Bronchial epithelial cell (primary cell): ENCODE data around the gene C2CD4A. TPM values are rescaled to one million over a fixed set of nuclear protein-coding genes. Genes with fewer than 3 reads are reported as not detected.

Experiments used
- DNase-seq: peaks from one replicate; pipeline ENCODE4 v3.0.0-alpha.2; 2010; ENCODE audit warnings: low read depth
- FAIRE-seq: peaks from 2 replicates; lab custom pipeline; 2011; peaks lifted over from hg19 to GRCh38; lab: Jason Lieb, UNC
- H3K27me3 ChIP-seq: 2 replicates; pipeline ENCODE4 v1.5.1; 2011; ENCODE audit warnings: low read length; ENCODE audit not compliant: control insufficient read depth, insufficient read depth
- H3K36me3 ChIP-seq: 2 replicates; pipeline ENCODE4 v1.5.1; 2011; ENCODE audit warnings: low read length; ENCODE audit not compliant: control insufficient read depth, insufficient read depth
- H3K4me3 ChIP-seq: 2 replicates; pipeline ENCODE4 v1.5.1; 2011; ENCODE audit warnings: mild to moderate bottlenecking, low read depth, low read length, control low read depth
- total RNA-seq: library from RNA; depleted of rRNA; stranded (reverse); fragments of >200 nt; gene quantifications from 2 replicates; pipeline ENCODE4 v1.2.1, GENCODE V29; 2014
- TF ChIP-seq, protein P1 (sequence below): IDR thresholded peaks from 2 replicates; pipeline ENCODE4 v1.5.1; 2011; ENCODE audit warnings: mild to moderate bottlenecking, moderate library complexity, low read length, control low read depth, inconsistent platforms; ENCODE audit not compliant: insufficient read depth, severe bottlenecking

Gene C2CD4A
- total RNA-seq, 1 donor from 2014 or later, result 0.53 TPM

DNA sequence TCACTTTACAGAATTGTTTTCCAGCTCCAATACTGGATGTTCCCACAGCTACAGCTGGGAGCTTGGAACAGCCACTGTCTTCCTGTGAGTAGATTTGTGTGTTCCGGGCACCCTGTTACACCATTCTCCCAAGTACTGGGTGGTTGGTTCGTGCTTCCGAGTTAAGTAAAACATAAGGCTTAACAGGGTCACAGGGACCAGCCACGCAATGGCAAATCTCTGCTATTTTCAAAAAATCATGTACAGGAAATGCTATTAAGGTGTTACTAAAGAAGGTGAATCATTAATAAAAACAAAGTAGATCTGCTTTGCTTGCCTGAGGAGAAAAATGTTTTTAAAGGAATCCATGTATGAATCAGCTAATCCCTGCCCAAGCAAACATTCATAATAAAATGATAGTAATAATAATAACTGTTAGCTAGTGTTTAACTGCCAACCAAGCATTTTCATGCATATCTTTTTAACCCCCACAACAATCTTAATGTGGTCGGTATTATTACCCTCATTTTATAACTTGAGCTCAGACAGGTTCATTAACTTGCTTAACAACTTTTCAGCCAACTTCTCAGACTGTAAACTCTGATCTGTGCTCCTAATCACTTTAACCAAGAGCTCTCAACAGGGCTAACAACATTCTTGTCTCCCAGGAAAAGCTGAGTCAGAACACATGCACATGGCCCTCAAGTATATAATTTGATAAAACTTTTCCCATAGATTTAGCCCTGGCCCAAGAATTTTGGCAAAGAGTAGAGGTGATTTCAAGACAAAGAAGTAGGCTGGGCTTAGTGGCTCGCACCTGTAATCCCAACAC is 2.7 kb upstream of the C2CD4A start:
- DNase-seq, result peak; percentile 88
- Histone ChIP-seq H3K4me3 (peak overlapping the region; percentile 6), H3K27me3 (no peaks in the 10 kb centered on the region), H3K36me3 (no peaks in the 10 kb centered on the region)
- no peak for FAIRE-seq
- TF ChIP-seq, protein P1, sequence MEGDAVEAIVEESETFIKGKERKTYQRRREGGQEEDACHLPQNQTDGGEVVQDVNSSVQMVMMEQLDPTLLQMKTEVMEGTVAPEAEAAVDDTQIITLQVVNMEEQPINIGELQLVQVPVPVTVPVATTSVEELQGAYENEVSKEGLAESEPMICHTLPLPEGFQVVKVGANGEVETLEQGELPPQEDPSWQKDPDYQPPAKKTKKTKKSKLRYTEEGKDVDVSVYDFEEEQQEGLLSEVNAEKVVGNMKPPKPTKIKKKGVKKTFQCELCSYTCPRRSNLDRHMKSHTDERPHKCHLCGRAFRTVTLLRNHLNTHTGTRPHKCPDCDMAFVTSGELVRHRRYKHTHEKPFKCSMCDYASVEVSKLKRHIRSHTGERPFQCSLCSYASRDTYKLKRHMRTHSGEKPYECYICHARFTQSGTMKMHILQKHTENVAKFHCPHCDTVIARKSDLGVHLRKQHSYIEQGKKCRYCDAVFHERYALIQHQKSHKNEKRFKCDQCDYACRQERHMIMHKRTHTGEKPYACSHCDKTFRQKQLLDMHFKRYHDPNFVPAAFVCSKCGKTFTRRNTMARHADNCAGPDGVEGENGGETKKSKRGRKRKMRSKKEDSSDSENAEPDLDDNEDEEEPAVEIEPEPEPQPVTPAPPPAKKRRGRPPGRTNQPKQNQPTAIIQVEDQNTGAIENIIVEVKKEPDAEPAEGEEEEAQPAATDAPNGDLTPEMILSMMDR, result no peak

DNA sequence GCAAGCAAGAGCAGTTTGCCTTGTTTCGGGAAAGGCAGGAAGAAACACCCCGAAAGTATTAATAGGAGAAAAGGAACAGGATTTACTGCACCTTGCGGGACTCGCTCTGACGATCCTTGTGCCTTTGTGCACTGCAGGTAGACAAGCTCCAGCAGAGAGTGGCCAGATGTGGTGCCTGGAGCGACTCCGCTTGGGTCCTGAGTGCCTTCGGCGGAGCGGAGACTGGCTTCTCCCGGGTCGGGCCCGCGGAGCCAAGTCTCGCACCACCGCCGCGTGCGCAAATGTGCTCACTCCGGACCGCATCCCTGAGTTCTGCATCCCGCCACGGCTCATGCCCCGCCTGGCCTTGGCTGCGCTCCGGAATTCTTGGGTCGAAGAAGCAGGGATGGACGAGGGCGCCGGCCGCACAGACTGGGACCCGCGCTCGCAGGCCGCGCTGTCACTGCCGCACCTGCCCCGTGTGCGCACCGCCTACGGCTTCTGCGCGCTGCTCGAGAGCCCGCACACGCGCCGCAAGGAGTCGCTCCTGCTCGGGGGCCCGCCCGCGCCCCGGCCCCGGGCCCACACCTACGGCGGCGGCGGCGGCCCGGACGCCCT is 769 bp downstream of the C2CD4A start:
- TF ChIP-seq, protein P1, result no peak
- FAIRE-seq, result no peak
- DNase-seq, result no peak
- Histone ChIP-seq H3K4me3 (peak overlapping the region; percentile 38), H3K27me3 (no peaks in the 10 kb centered on the region), H3K36me3 (no peaks in the 10 kb centered on the region)

- DNase-seq, result no peak
- FAIRE-seq, result no peak
- H3K4me3 ChIP-seq, result peak overlapping the region; percentile 37
- H3K36me3 ChIP-seq, result no peaks in the 10 kb centered on the region
- no peaks in the 10 kb centered on the region for H3K27me3 ChIP-seq
- TF ChIP-seq, protein P1, result peak; percentile 22
Measured at GRCh38 chr15:62068071-62068809, 1.5 kb downstream of the C2CD4A start.

GRCh38 chr15:62068810-62069167 is 2.0 kb downstream of the C2CD4A start:
- peak overlapping the region; percentile 37 for H3K4me3 ChIP-seq
- H3K36me3 ChIP-seq, result no peaks in the 10 kb centered on the region
- H3K27me3 ChIP-seq, result no peaks in the 10 kb centered on the region
- no peak for FAIRE-seq
- TF ChIP-seq, protein P1, result no peak
- DNase-seq, result peak; percentile 51

DNA sequence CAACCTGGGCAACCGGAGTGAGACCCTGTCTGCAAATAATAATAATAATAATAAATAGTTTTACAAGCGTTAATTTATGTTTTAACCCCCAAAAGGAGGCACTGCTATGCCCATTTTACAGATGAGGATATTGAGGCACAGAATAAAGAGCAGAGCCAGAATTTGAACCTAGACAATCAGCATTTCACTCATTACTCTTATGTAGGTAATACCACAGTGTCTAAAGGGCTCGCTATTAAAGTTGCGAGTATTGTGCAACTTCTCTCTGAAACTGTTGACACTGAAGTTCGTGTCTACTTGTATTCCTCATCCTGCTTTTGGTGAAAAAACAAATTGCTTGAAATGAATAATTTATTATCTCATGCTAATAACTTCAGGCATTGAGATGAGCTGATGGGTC is 2.8 kb downstream of the C2CD4A start:
- Histone ChIP-seq H3K4me3 (no peak overlapping the region), H3K27me3 (no peaks in the 10 kb centered on the region), H3K36me3 (no peaks in the 10 kb centered on the region)
- FAIRE-seq (no peak), DNase-seq (no peak)
- TF ChIP-seq, protein P1, result no peak
